Neural progenitor cell (in vitro differentiated cells): ENCODE data around the gene AP2A2. TPM values are rescaled to one million over a fixed set of nuclear protein-coding genes. Genes with fewer than 3 reads are reported as not detected.
A peak's percentile ranks its signal among the peaks of the same experiment; 100 is the strongest.

ENCODE experiments used
- DNase-seq: peaks from one replicate; pipeline ENCODE4 v3.0.0-alpha.2; 2016; ENCODE audit warnings: low spot score
- H2AFZ ChIP-seq: fragments of 200-600 bp; sonication (generic); replicated peaks from 2 replicates; pipeline ENCODE4 v1.6.1; 2016; ENCODE audit warnings: antibody characterized with exemption
- H3F3A ChIP-seq: fragments of 200-600 bp; sonication (generic); 2 replicates; pipeline ENCODE4 v1.6.1; 2016; ENCODE audit warnings: antibody characterized with exemption, low read depth
- H3K27ac ChIP-seq: fragments of 200-600 bp; sonication (generic); 2 replicates; pipeline ENCODE4 v1.5.1; 2016; ENCODE audit warnings: mild to moderate bottlenecking
- H3K27me3 ChIP-seq: fragments of 200-600 bp; sonication (generic); 2 replicates; pipeline ENCODE4 v1.6.1; 2016; ENCODE audit warnings: mild to moderate bottlenecking, moderate library complexity
- H3K36me3 ChIP-seq: fragments of 200-600 bp; sonication (generic); 2 replicates; pipeline ENCODE4 v1.5.1; 2016
- H3K4me1 ChIP-seq: fragments of 200-600 bp; sonication (generic); 2 replicates; pipeline ENCODE4 v1.6.1; 2016; ENCODE audit warnings: mixed run types
- H3K4me2 ChIP-seq: fragments of 200-600 bp; sonication (generic); 2 replicates; pipeline ENCODE4 v1.6.1; 2016
- H3K4me3 ChIP-seq: fragments of 200-600 bp; sonication (generic); 2 replicates; pipeline ENCODE4 v1.5.1; 2016
- H3K79me2 ChIP-seq: fragments of 200-600 bp; sonication (generic); 2 replicates; pipeline ENCODE4 v1.6.1; 2016; ENCODE audit warnings: low read depth
- H3K9ac ChIP-seq: fragments of 200-600 bp; sonication (generic); 2 replicates; pipeline ENCODE4 v1.6.1; 2016
- H3K9me3 ChIP-seq: fragments of 200-600 bp; sonication (generic); 2 replicates; pipeline ENCODE4 v1.5.1; 2016; ENCODE audit warnings: low read depth
- H4K20me1 ChIP-seq: fragments of 200-600 bp; sonication (generic); 2 replicates; pipeline ENCODE4 v1.6.1; 2016; ENCODE audit warnings: low read depth
- H3K27ac Mint-ChIP-seq: 3 replicates; pipeline ENCODE4 v1.8.0; 2021; ENCODE audit warnings: mixed read lengths
- H3K27me3 Mint-ChIP-seq: 2 replicates; pipeline ENCODE4 v1.8.0; 2022; ENCODE audit warnings: low read depth, mild to moderate bottlenecking, inconsistent platforms, moderate library complexity, mixed read lengths; ENCODE audit not compliant: insufficient read depth
- H3K36me3 Mint-ChIP-seq: 3 replicates; pipeline ENCODE4 v1.8.0; 2021; ENCODE audit warnings: mixed read lengths
- H3K4me1 Mint-ChIP-seq: 3 replicates; pipeline ENCODE4 v1.8.0; 2021; ENCODE audit warnings: mixed read lengths
- H3K4me3 Mint-ChIP-seq: 3 replicates; pipeline ENCODE4 v1.8.0; 2021; ENCODE audit warnings: mild to moderate bottlenecking, moderate library complexity, mixed read lengths
- H3K9me3 Mint-ChIP-seq: 3 replicates; pipeline ENCODE4 v1.8.0; 2020; ENCODE audit warnings: mixed read lengths
- CTCF ChIP-seq: fragments of 200-600 bp; sonication (generic); IDR thresholded peaks from 2 replicates; pipeline ENCODE4 v1.5.1; 2017; ENCODE audit warnings: antibody characterized with exemption, mild to moderate bottlenecking
- EZH2 ChIP-seq: fragments of 200-600 bp; sonication (generic); IDR thresholded peaks from 2 replicates; pipeline ENCODE4 v1.6.1; 2017; ENCODE audit warnings: antibody characterized with exemption, mild to moderate bottlenecking, moderate library complexity
- EZH2phosphoT487 ChIP-seq: fragments of 200-600 bp; sonication (generic); IDR thresholded peaks from 2 replicates; pipeline ENCODE4 v1.6.1; 2017; ENCODE audit warnings: antibody characterized with exemption
- total RNA-seq: library from RNA; depleted of rRNA; stranded (reverse); fragments of >200 nt; gene quantifications from 2 replicates; pipeline ENCODE4 v1.2.3, GENCODE V29; 2015; ENCODE audit warnings: low replicate concordance

AP2A2 gene
- total RNA-seq, 1 donor from 2014 or later = 67.5 TPM

GRCh38 chr11:907668-908067, 18.0 kb upstream of the AP2A2 start:
- TF ChIP-seq CTCF (no peak), EZH2 (no peak), EZH2phosphoT487 (no peak)
- no peaks in the 10 kb centered on the region for H3K36me3 ChIP-seq
- Mint-ChIP-seq H3K36me3 (peaks cover 13% of the 10 kb centered on the region), H3K4me1 (peaks cover 18% of the 10 kb centered on the region), H3K27ac (no peak overlapping the region), H3K9me3 (no peaks in the 10 kb centered on the region), H3K4me3 (no peak overlapping the region), H3K27me3 (peaks cover 2% of the 10 kb centered on the region)
- peaks cover 11% of the 10 kb centered on the region for H3F3A ChIP-seq
- DNase-seq = no peak
- H3K9ac ChIP-seq = no peak overlapping the region
- H2AFZ ChIP-seq = no peak overlapping the region
- H3K4me2 ChIP-seq = no peak overlapping the region
- peaks cover 29% of the 10 kb centered on the region for H3K79me2 ChIP-seq
- no peak overlapping the region for H3K4me3 ChIP-seq
- no peak overlapping the region for H3K27ac ChIP-seq
- H3K9me3 ChIP-seq = no peaks in the 10 kb centered on the region
- H3K4me1 ChIP-seq = peaks cover 14% of the 10 kb centered on the region
- H4K20me1 ChIP-seq = peaks cover 11% of the 10 kb centered on the region
- no peaks in the 10 kb centered on the region for H3K27me3 ChIP-seq

GRCh38 chr11:908273-908672, 17.4 kb upstream of the AP2A2 start:
- Histone ChIP-seq H3F3A (peaks cover 11% of the 10 kb centered on the region), H4K20me1 (peaks cover 11% of the 10 kb centered on the region), H3K4me1 (peaks cover 14% of the 10 kb centered on the region), H3K4me3 (no peak overlapping the region), H3K4me2 (no peak overlapping the region), H3K27ac (no peak overlapping the region), H3K36me3 (no peaks in the 10 kb centered on the region), H3K79me2 (peaks cover 29% of the 10 kb centered on the region), H3K9me3 (no peaks in the 10 kb centered on the region), H2AFZ (no peak overlapping the region), H3K9ac (no peak overlapping the region), H3K27me3 (no peaks in the 10 kb centered on the region)
- peaks cover 2% of the 10 kb centered on the region for H3K27me3 Mint-ChIP-seq
- peak overlapping the region; percentile 53 for H3K4me3 Mint-ChIP-seq
- no peak overlapping the region for H3K27ac Mint-ChIP-seq
- peaks cover 13% of the 10 kb centered on the region for H3K36me3 Mint-ChIP-seq
- DNase-seq = no peak
- peaks cover 18% of the 10 kb centered on the region for H3K4me1 Mint-ChIP-seq
- no peaks in the 10 kb centered on the region for H3K9me3 Mint-ChIP-seq
- TF ChIP-seq EZH2 = no peak
- no peak for TF ChIP-seq EZH2phosphoT487

GRCh38 chr11:909406-909805, 16.3 kb upstream of the AP2A2 start:
- Histone ChIP-seq H2AFZ (no peak overlapping the region), H3K79me2 (peaks cover 29% of the 10 kb centered on the region), H3K4me2 (peak overlapping the region; percentile 90), H3F3A (peaks cover 11% of the 10 kb centered on the region), H3K27me3 (no peaks in the 10 kb centered on the region), H4K20me1 (peaks cover 11% of the 10 kb centered on the region), H3K9me3 (no peaks in the 10 kb centered on the region), H3K4me1 (peaks cover 14% of the 10 kb centered on the region), H3K9ac (peak overlapping the region; percentile 87), H3K36me3 (no peaks in the 10 kb centered on the region), H3K27ac (no peak overlapping the region), H3K4me3 (peak overlapping the region; percentile 99)
- DNase-seq = no peak
- H3K4me3 Mint-ChIP-seq = peak overlapping the region; percentile 94
- peaks cover 2% of the 10 kb centered on the region for H3K27me3 Mint-ChIP-seq
- peaks cover 6% of the 10 kb centered on the region for H3K36me3 Mint-ChIP-seq
- no peak for TF ChIP-seq EZH2phosphoT487
- H3K9me3 Mint-ChIP-seq = no peaks in the 10 kb centered on the region
- no peak overlapping the region for H3K27ac Mint-ChIP-seq
- peaks cover 18% of the 10 kb centered on the region for H3K4me1 Mint-ChIP-seq

- no peak for DNase-seq
- H3K27me3 Mint-ChIP-seq = peaks cover 2% of the 10 kb centered on the region
- peaks cover 18% of the 10 kb centered on the region for H3K4me1 Mint-ChIP-seq
- no peaks in the 10 kb centered on the region for H3K9me3 ChIP-seq
- H2AFZ ChIP-seq = peak overlapping the region; percentile 91
- TF ChIP-seq EZH2 (no peak), EZH2phosphoT487 (no peak), CTCF (no peak)
- H3K79me2 ChIP-seq = peaks cover 29% of the 10 kb centered on the region
- H3K9me3 Mint-ChIP-seq = no peaks in the 10 kb centered on the region
- peaks cover 11% of the 10 kb centered on the region for H3F3A ChIP-seq
- peak overlapping the region; percentile 99 for H3K4me3 ChIP-seq
- peaks cover 6% of the 10 kb centered on the region for H3K36me3 Mint-ChIP-seq
- peak overlapping the region; percentile 87 for H3K9ac ChIP-seq
- peaks cover 11% of the 10 kb centered on the region for H4K20me1 ChIP-seq
- no peak overlapping the region for H3K27ac Mint-ChIP-seq
- H3K27me3 ChIP-seq = no peaks in the 10 kb centered on the region
- H3K27ac ChIP-seq = no peak overlapping the region
- H3K4me1 ChIP-seq = peaks cover 14% of the 10 kb centered on the region
- H3K4me2 ChIP-seq = peak overlapping the region; percentile 90
- peak overlapping the region; percentile 94 for H3K4me3 Mint-ChIP-seq
- H3K36me3 ChIP-seq = no peaks in the 10 kb centered on the region
Measured at GRCh38 chr11:910044-910588, 15.6 kb upstream of the AP2A2 start.
